CD1c-positive myeloid dendritic cell (primary cell): ENCODE data around the gene GLRX.

Source experiments
- DNase-seq: peaks from one replicate; pipeline ENCODE4 v3.0.0-alpha.2; 2016; ENCODE audit errors: extremely low spot score

The GLRX gene

DNA sequence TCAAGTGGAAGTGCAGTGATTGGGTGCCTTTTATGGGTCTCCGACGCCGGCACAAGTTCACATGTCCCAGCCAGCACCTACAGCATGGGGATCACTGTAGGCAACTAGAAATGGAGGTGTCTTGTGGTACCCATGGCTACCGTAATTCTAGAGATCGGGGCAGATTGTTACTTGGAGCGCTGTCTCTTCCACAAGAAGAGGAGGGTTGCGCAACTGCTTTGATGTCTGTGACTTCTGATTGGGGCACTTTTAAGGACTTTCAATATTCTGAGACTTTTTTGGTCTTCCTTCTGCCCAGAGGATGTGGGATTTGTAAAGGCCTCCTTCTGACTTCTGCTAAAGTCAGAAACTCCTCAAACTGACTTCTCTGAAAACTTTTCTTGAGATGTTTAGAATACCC is 41.9 kb downstream of the GLRX start:
- peak; percentile 46 for DNase-seq

DNA sequence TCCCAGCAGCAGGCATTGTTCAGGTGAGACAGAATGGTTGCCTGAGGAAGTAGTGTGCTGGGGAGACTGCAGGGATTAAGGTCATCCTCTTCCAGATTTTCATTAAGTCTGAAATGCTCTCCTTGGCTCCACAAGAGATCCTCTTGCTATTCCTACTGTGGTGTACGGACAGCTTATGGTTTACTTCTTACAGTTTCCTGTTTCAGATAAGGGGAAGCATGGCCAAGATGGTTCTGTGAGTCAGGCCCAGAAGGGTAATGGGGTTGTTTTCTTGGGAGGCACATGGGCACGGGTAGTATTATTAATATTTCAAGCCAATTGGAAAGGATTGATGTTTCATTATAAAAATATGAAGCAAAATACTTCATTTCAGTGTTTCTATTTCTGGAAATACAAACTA is 42.9 kb downstream of the GLRX start:
- DNase-seq: peak; percentile 64

DNA sequence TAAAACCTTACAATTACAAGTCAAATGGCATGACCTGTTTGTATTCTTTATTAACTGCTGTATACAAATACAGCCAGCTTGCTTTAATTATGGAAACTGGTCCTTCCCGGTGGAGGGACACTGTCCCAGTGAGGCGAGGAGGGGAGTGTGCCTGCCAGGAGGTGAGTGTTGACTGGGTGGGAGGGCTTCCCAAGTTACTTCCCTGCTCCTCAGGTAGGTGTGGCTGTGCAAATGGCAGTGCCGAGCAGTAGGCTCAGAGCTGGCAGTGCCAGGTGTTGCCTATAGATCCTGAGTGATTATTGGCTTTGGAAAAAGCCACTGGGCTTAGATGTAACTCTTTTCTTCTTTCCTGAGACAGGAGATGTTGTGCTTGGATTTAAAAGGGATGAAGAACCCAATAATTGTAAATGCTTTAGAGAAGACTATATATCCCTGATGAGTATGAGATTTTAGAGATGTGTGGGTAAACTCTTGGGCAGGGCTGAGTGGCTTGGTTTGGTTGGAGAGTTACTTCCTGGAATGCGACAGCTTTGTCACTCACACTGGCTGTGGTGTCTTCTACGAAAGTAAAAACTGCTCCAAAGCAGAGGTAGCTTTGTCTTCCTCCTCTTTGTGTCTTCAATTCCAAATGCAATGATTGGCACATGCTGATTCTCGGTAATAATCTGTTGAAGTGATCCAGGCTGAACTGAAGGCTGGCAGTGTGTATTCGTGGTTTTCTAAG is 43.7 kb downstream of the GLRX start:
- DNase-seq: peak; percentile 28

DNA sequence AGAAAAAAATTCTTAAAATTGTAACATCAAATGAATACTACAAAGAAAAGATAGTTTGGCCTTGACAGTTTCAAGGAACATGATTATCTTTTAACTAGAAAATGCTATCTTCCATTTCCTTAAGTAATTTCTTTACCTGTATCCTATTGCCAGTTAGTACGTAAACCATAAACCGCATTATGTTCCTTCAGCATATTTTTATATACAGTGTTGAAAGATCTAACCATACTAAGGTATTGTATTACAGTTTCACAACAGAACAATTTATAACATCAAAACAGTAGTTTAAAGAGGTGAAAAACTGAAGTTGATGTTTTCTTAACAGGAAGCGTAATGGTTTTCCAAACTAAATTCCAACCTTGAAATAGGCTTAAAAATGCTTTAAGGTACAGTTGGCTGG is 45.1 kb downstream of the GLRX start:
- no peak for DNase-seq

DNA sequence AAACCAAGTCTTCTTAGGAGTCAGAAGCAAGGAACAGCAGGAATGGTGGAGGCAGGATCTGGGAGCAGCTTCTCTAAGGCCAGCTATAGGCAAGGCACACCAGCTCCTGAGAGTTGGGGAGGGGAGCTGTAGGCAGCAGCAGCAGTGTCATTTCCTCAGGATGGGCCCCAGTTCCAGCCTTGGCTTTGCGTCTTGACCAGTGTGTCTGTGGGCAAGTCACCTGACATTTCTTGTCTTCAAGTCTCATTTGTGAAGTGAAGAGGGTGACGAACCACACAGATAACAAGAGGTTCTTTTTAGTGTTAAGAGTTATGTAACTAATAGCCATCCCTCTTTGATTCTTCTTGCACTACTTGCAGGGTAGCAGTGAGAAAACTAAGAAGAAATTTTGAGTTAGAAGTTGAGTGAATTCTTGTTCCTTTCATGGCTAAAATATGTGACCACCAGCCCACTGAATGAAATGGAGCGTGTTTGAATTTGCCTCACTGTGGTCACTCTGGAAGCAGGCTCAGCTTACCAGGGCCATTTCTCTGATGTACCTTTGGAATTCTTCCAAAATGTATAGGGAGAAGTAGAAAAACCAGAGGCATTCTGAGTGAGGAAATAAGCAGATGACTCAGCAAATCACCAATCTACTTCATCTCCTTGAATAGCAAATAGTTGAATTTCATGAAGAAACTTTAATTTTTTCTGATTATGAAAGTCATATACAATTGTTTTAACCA is 49.0 kb downstream of the GLRX start:
- peak; percentile 40 for DNase-seq

DNA sequence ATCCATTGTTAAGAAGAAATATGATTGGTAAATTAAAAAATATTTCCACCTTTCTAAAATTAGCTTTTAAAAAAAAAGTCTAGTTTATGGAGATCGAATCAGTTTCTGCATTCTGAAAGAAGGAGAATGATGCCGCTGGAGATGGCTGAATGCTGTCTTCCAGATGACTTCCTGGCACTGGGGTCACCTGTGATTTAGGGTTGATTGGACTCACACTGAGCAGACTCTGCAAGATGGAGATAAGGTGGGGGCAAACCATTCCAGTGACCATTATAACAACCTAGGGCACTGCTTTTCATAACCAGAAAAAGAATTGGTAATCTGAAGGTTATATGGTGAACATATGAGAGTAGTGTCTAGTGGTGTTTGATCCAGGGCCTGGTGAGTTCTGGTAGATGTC is 50.6 kb downstream of the GLRX start:
- no peak for DNase-seq

DNA sequence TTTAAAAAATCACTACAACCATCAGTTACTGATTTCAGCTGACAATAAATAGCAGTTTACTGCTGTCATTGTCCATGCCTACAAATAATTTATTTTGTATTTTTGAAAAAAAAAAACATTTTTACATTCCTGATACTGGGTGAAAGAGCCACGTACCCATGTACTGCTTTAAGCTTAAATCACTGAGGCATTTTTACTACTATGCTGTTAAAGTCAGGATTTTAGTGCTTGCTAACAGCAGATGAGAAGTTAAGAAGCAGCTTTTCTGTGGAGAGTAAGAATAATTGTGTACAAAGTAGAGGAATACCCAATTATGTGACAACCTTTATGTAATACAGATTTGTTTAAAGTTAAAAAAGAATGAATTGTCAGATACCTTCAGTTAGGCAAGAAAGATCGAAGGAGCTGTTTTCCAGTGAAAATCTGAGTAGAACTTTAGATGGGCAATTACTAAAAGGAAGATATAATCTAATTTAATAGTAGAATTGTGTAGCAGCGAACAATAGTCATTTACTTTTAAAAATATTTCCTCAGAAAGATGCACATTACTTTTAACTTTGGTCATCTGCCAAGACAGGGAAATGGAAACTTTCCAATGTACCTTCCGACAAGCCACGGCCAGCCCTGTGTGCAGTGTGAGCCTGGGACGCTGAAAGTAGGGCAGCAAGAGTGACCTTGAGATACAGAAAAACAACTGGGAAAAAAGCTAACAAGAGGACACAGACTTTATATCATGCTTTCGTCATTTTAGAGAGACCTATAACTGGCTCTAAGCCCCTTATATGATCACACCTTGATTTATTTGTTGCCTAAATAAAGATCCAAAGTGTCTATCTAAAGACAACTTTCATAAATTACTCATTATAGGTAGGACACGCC is 51.5 kb downstream of the GLRX start:
- no peak for DNase-seq

DNA sequence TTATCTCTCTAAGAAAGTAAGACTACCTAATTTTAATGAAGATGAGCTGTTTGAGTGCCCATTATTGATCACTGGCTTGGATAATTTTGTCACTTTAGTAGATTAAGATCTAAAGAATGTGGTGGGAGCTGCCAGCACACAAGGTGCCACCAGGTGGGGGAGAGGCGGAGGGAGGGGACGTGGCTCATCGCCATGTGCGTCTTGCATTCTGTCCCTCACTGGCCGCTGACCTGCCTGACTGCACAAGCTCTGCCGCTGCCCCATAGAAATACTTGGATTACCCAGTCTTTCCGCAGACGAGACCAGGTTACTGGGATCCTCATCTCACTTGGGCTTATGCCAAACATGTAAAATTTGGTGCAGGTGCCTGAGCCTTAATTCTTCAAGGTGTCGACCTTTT is 53.8 kb downstream of the GLRX start:
- DNase-seq: no peak

DNA sequence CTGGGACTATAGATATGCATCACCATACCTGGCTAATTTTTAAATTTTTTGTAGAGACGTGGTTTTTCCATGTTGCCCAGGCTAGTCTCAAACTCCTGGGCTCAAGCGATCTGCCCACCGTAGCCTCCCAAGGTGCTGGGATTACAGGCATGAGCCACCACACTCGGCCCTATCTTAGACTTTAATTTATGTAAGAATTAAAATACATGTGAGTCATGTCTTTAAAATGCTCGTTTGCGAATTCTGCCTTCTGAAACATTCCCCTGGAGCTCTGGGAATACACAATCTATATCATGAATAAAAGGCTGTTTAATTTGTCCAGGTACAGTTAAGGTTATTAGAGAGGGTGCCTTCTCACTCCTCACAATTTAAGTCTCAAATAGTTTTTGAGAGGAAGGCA is 58.6 kb downstream of the GLRX start:
- DNase-seq: no peak
